Ovary (tissue), 3 donors: ENCODE results near the gene COX4I2.
"Not testable (repeated sequence)": the region's sequence is repeated elsewhere in the genome, so short reads cannot be mapped to it uniquely, and the experiment has no call there.

Experiments used
- POLR2A ChIP-seq: fragments of 450-650 bp; IDR thresholded peaks from one replicate; pipeline ENCODE4 v1.6.1; 2017; ENCODE audit warnings: antibody characterized with exemption, mild to moderate bottlenecking, moderate library complexity
- TF ChIP-seq, protein P1 (sequence below), 3 donors: fragments of 450-650 bp in 2 of 3; fragments of 200-600 bp in 1 of 3; IDR thresholded peaks; one replicate each; pipeline versions ENCODE4 v1.5.1 to v1.8.0; 2016 to 2022; ENCODE audit warnings: antibody characterized with exemption in 3 of 3, mild to moderate bottlenecking in 1 of 3
- donor health status: DM: no; HTN: no; CAD: no.

DNA sequence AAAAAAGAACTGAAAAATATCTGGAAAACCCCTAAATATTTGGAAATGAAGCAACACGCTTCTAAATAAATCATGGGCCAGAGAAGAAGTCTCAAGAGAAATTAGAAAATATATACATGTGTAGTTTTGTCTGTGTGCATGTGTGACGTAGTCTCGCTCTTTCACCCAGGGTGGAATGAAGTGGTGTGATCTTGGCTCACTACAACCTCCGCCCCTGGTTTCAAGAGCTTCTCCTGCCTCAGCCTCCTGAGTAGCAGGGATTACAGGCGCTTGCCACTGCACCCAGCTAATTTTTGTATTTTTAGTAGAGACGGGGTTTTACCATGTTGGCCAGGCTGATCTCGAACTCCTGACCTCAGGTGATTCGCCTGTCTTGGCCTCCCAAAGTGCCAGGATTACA is 11.2 kb upstream of the COX4I2 start:
- TF ChIP-seq, protein P1, sequence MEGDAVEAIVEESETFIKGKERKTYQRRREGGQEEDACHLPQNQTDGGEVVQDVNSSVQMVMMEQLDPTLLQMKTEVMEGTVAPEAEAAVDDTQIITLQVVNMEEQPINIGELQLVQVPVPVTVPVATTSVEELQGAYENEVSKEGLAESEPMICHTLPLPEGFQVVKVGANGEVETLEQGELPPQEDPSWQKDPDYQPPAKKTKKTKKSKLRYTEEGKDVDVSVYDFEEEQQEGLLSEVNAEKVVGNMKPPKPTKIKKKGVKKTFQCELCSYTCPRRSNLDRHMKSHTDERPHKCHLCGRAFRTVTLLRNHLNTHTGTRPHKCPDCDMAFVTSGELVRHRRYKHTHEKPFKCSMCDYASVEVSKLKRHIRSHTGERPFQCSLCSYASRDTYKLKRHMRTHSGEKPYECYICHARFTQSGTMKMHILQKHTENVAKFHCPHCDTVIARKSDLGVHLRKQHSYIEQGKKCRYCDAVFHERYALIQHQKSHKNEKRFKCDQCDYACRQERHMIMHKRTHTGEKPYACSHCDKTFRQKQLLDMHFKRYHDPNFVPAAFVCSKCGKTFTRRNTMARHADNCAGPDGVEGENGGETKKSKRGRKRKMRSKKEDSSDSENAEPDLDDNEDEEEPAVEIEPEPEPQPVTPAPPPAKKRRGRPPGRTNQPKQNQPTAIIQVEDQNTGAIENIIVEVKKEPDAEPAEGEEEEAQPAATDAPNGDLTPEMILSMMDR (IDR thresholded peaks at IDR 0.05): not testable (repeated sequence)
- not testable (repeated sequence) for TF ChIP-seq POLR2A
